GM12878 (cell line): Measurements from ENCODE around the gene GSPT2. TPM values are rescaled to one million over a fixed set of nuclear protein-coding genes. Genes with fewer than 3 reads are reported as not detected.

Source experiments
- ATAC-seq: fragments of 200-7000 bp; cut with Tn5 transposase; 3 replicates; pipeline ENCODE4 v1.9.1; 2020; ENCODE audit warnings: mild to moderate bottlenecking, moderate library complexity
- BruUV-seq: library from RNA; stranded (reverse); fragments of 400-500 nt; replicated peaks from 2 replicates; lab custom pipeline; 2021; lab: Mats Ljungman, UMichigan
- CTCF ChIA-PET: fragments of 300-600 bp; sonication (Branson Sonifier 250); formaldehyde crosslinking; extraction: SDS; loops from one replicate; lab custom pipeline; 2021; ENCODE audit warnings: inconsistent platforms; lab: Yijun Ruan, JAX
- POLR2A ChIA-PET: fragments of 350-600 bp; formaldehyde crosslinking; extraction: SDS; loops from one replicate; lab custom pipeline; 2021; ENCODE audit warnings: inconsistent platforms; lab: Charles Lee
- RAD21 ChIA-PET: fragments of 300-600 bp; sonication (Branson Sonifier 250); formaldehyde crosslinking; loops from one replicate; lab custom pipeline; 2023; ENCODE audit warnings: antibody characterized with exemption; ENCODE audit not compliant: unreplicated experiment; lab: Charles Lee
- SMC1A ChIA-PET: fragments of 300-600 bp; sonication (Branson Sonifier 250); formaldehyde crosslinking; loops from one replicate; lab custom pipeline; 2023; ENCODE audit not compliant: unreplicated experiment, uncharacterized antibody; lab: Charles Lee
- DNase-seq: peaks from one replicate; pipeline ENCODE4 v3.0.0-alpha.2; 2011; ENCODE audit warnings: low read depth, low spot score
- FAIRE-seq: peaks from 3 replicates; lab custom pipeline; 2011; peaks lifted over from hg19 to GRCh38; lab: Jason Lieb, UNC
- H2AFZ ChIP-seq: 2 replicates; pipeline ENCODE4 v1.6.0; 2011; ENCODE audit warnings: low read depth, low read length, control low read depth; ENCODE audit not compliant: control insufficient read depth
- H3K27ac ChIP-seq: 2 replicates; pipeline ENCODE4 v1.5.1; 2011; ENCODE audit warnings: control low read depth; ENCODE audit not compliant: control insufficient read depth, insufficient read depth
- H3K27me3 ChIP-seq, 2 experiments: replicated peaks in 1 of 2; 2 replicates each; pipeline versions ENCODE4 v1.6.0 to v1.6.1; 2011; ENCODE audit warnings: low read length in 1 of 2; ENCODE audit not compliant: control insufficient read depth in 2 of 2, insufficient read depth in 2 of 2
- H3K36me3 ChIP-seq, 2 experiments: 2 replicates each; pipeline ENCODE4 v1.5.1; 2011; ENCODE audit warnings: low read length in 1 of 2; ENCODE audit not compliant: control insufficient read depth in 2 of 2, insufficient read depth in 2 of 2
- H3K4me1 ChIP-seq: 2 replicates; pipeline ENCODE4 v1.6.1; 2011; ENCODE audit warnings: mild to moderate bottlenecking, low read length, moderate library complexity, mixed read lengths; ENCODE audit not compliant: control insufficient read depth, insufficient read depth
- H3K4me2 ChIP-seq: 2 replicates; pipeline ENCODE4 v1.6.0; 2011; ENCODE audit warnings: control low read depth; ENCODE audit not compliant: control insufficient read depth, insufficient read depth
- H3K4me3 ChIP-seq: fragments of 200-600 bp; sonication (generic); 2 replicates; pipeline ENCODE4 v1.5.1; 2016
- H3K79me2 ChIP-seq: 2 replicates; pipeline ENCODE4 v1.6.0; 2011; ENCODE audit warnings: low read length; ENCODE audit not compliant: control insufficient read depth, insufficient read depth
- H3K9ac ChIP-seq: 2 replicates; pipeline ENCODE4 v1.8.0; 2011; ENCODE audit warnings: low read length, control low read depth, mixed read lengths; ENCODE audit not compliant: control insufficient read depth, insufficient read depth
- H3K9me3 ChIP-seq: replicated peaks from 3 replicates; pipeline ENCODE4 v1.5.1; 2011; ENCODE audit warnings: mild to moderate bottlenecking, low read length; ENCODE audit not compliant: control insufficient read depth, insufficient read depth
- H4K20me1 ChIP-seq: 2 replicates; pipeline ENCODE4 v1.6.0; 2011; ENCODE audit not compliant: control insufficient read depth, insufficient read depth
- CBX3 ChIP-seq: fragments of 200-600 bp; sonication (generic); IDR thresholded peaks from 2 replicates; pipeline ENCODE4 v1.6.1; 2016; ENCODE audit warnings: low read depth, borderline replicate concordance
- ETV6 ChIP-seq, 2 experiments: fragments of 450-650 bp in 1 of 2; IDR thresholded peaks in 1 of 2; conservative IDR thresholded peaks in 1 of 2; 2 replicates each; pipeline ENCODE4 v1.6.1; 2014; ENCODE audit warnings: antibody characterized with exemption in 1 of 2, borderline replicate concordance in 1 of 2, low read depth in 1 of 2, mild to moderate bottlenecking in 1 of 2, moderate library complexity in 1 of 2
- HDAC6 ChIP-seq: fragments of 200-600 bp; sonication (generic); IDR thresholded peaks from one replicate; pipeline ENCODE4 v1.8.0; 2017; ENCODE audit warnings: antibody characterized with exemption; ENCODE audit not compliant: unreplicated experiment
- MEF2A ChIP-seq: IDR thresholded peaks from 2 replicates; pipeline ENCODE4 v1.6.1; 2011; ENCODE audit warnings: low read depth, mild to moderate bottlenecking, low read length, moderate library complexity; ENCODE audit not compliant: insufficient read depth
- PAX5 ChIP-seq: IDR thresholded peaks from 2 replicates; pipeline ENCODE4 v1.6.1; 2011; ENCODE audit warnings: low read depth, low read length, borderline replicate concordance
- POLR2A ChIP-seq: IDR thresholded peaks from 2 replicates; pipeline ENCODE4 v1.6.1; 2011; ENCODE audit warnings: low read depth, mild to moderate bottlenecking, low read length
- POU2F2 ChIP-seq: IDR thresholded peaks from 3 replicates; pipeline ENCODE4 v1.6.1; 2011; ENCODE audit warnings: low read depth, mild to moderate bottlenecking, low read length, borderline replicate concordance
- RAD51 ChIP-seq: fragments of 450-650 bp; IDR thresholded peaks from 2 replicates; pipeline ENCODE4 v1.6.1; 2016; ENCODE audit warnings: moderate library complexity, mild to moderate bottlenecking, inconsistent platforms
- SMC3 ChIP-seq: IDR thresholded peaks from 2 replicates; pipeline ENCODE4 v1.6.1; 2011; ENCODE audit warnings: low read length, improper control_type of control experiment, borderline replicate concordance
- WGBS: methylation state at CpG from one replicate; pipeline ENCODE4 v1.1.6; 2016; ENCODE audit warnings: low lambda C conversion rate; ENCODE audit not compliant: insufficient replicate concordance, insufficient coverage; ENCODE audit errors: missing lambda C conversion rate; 5-methylcytosine and 5-hydroxymethylcytosine counted together
- in situ Hi-C: fragments of 300-500 bp; cut with MboI; formaldehyde crosslinking; loops from 9 replicates; pipeline ENCODE4 v1.14.3; 2018; ENCODE audit warnings: mixed read lengths
- intact Hi-C: fragments of 100-400 bp; cut with micrococcal nuclease; formaldehyde crosslinking; loops from one replicate; pipeline ENCODE4 v1.14.2; 2022; ENCODE audit not compliant: unreplicated experiment
- polyA plus RNA-seq, 11 experiments: library from polyadenylated mRNA; depleted of rRNA in 4 of 11; unstranded in 6 of 11; stranded (reverse) in 5 of 11; fragments of >200 nt; fragmentation: Nextera tagmentation in 4 of 11; fragmentation: Illumina TruSeq in 1 of 11; extraction: Ambion mirVana in 4 of 11; extraction: Trizol in 1 of 11; gene quantifications; 1 replicate in 1 of 11; 2 replicates in 10 of 11; pipeline versions ENCODE4 v1.2.1 to v1.2.3, GENCODE V29; 2011 to 2016; ENCODE audit warnings: inconsistent platforms in 2 of 11, missing spikeins in 2 of 11, low read depth in 1 of 11
- total RNA-seq, 4 experiments: library from RNA; depleted of rRNA in 3 of 4; stranded (reverse); fragments of >200 nt in 3 of 4; fragmentation: Illumina TruSeq in 1 of 4; extraction: Trizol in 1 of 4; gene quantifications; 2 replicates each; pipeline versions ENCODE4 v1.2.1 to v1.2.3, GENCODE V29; 2013 to 2021
- TF ChIP-seq, protein P1 (sequence below): fragments of 450-650 bp; IDR thresholded peaks from 2 replicates; pipeline ENCODE4 v1.6.1; 2014; ENCODE audit warnings: mild to moderate bottlenecking
- TF ChIP-seq, protein P2 (sequence below): IDR thresholded peaks from 2 replicates; pipeline ENCODE4 v1.6.1; 2011; ENCODE audit warnings: low read depth, low read length, improper control_type of control experiment, borderline replicate concordance

The GSPT2 gene
- total and polyA plus RNA-seq, 10 of the 15 experiments (the other 5 are each of a cell fraction or from before 2014, with no cell fraction given), result 3.4 to 14.2 (median 9.3) TPM

DNA sequence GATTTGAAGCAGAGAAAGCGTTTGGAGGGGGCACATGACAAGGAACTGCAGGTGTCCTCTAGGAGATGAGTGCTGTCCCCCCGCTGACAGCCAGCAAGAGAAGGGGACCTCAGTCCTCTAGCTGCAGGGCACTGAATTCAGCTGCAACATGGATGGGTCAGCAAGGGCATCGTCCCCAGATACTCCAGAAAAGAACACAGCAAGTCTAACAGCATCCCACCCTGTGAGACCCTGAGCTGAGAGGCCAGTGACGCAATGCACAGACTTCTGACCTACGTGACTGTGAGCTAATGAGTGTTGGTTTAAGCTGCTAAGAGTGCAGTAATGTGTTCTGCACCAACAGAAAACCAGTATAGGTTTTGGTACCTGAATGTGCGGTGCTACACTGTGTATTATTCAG is 49.0 kb upstream of the GSPT2 start:
- BruUV-seq, result no TSS peak

More for the DNA sequence above, 49.0 kb upstream of the GSPT2 start:
- WGBS, result 9% methylated on average over 6 of the region's 6 CpGs
- ATAC-seq, result no peak
- intact Hi-C loops, result no loop called here
- Histone ChIP-seq H3K4me3 (no peak overlapping the region), H3K4me2 (no peak overlapping the region), H3K36me3 (no peaks in the 10 kb centered on the region), H3K9me3 (no peaks in the 10 kb centered on the region), H3K27me3 (no peaks in the 10 kb centered on the region), H2AFZ (no peak overlapping the region)
- ChIA-PET SMC1A (no interaction called here), POLR2A (no interaction called here)
- TF ChIP-seq POU2F2 (no peak), ETV6 (conservative IDR thresholded peaks at IDR 0.05 in 1 of 2, IDR thresholded peaks at IDR 0.05 in 1 of 2; ENCODE audit: borderline replicate concordance in 1 of 2, low read depth in 1 of 2) (no peak), SMC3 (no peak), MEF2A (no peak), RAD51 (no peak), POLR2A (no peak), PAX5 (no peak), CBX3 (no peak), HDAC6 (no peak)
- TF ChIP-seq, protein P1, sequence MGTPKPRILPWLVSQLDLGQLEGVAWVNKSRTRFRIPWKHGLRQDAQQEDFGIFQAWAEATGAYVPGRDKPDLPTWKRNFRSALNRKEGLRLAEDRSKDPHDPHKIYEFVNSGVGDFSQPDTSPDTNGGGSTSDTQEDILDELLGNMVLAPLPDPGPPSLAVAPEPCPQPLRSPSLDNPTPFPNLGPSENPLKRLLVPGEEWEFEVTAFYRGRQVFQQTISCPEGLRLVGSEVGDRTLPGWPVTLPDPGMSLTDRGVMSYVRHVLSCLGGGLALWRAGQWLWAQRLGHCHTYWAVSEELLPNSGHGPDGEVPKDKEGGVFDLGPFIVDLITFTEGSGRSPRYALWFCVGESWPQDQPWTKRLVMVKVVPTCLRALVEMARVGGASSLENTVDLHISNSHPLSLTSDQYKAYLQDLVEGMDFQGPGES, result no peak
- TF ChIP-seq, protein P2, sequence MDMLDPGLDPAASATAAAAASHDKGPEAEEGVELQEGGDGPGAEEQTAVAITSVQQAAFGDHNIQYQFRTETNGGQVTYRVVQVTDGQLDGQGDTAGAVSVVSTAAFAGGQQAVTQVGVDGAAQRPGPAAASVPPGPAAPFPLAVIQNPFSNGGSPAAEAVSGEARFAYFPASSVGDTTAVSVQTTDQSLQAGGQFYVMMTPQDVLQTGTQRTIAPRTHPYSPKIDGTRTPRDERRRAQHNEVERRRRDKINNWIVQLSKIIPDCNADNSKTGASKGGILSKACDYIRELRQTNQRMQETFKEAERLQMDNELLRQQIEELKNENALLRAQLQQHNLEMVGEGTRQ, result no peak
- TF ChIP-seq, all 136 proteins: peak for 0
- H3K79me2 ChIP-seq, result no peaks in the 10 kb centered on the region
- H4K20me1 ChIP-seq, result no peaks in the 10 kb centered on the region
- H3K9ac ChIP-seq, result no peak overlapping the region
- RAD21 ChIA-PET, result no interaction called here
- CTCF ChIA-PET, result no interaction called here
- in situ Hi-C loops, result no loop called here
- no peaks in the 10 kb centered on the region for H3K4me1 ChIP-seq
- H3K27ac ChIP-seq, result no peak overlapping the region
- DNase-seq (no peak), FAIRE-seq (no peak)
